Psoas muscle (tissue), 8 donors: ENCODE measurements around the gene TULP4. TPM values are rescaled to one million over a fixed set of nuclear protein-coding genes. Genes with fewer than 3 reads are reported as not detected.

Source experiments
- ATAC-seq, 4 donors: fragments of 200-7000 bp; cut with Tn5 transposase; one replicate each; pipeline ENCODE4 v1.9.1; 2020; ENCODE audit warnings: moderate library complexity in 3 of 4, mild to moderate bottlenecking in 2 of 4
- DNase-seq, 2 donors: peaks; one replicate each; pipeline ENCODE4 v3.0.0-alpha.2; 2020
- H3K27ac ChIP-seq: fragments of 200-600 bp; one replicate; pipeline ENCODE4 v1.8.0; 2022
- H3K27me3 ChIP-seq, 3 donors: fragments of 200-600 bp in 1 of 3; one replicate each; pipeline versions ENCODE4 v1.6.1 to v1.8.0; 2013 to 2022; ENCODE audit warnings: low read length in 2 of 3, mild to moderate bottlenecking in 2 of 3, moderate library complexity in 1 of 3; ENCODE audit not compliant: insufficient read depth in 3 of 3
- H3K36me3 ChIP-seq, 2 donors: fragments of 200-600 bp in 1 of 2; one replicate each; pipeline versions ENCODE4 v1.6.1 to v1.8.0; 2013 to 2022; ENCODE audit warnings: low read depth in 1 of 2, mild to moderate bottlenecking in 1 of 2, moderate library complexity in 1 of 2; ENCODE audit not compliant: insufficient read depth in 1 of 2
- H3K4me1 ChIP-seq: fragments of 200-600 bp; one replicate; pipeline ENCODE4 v1.8.0; 2022
- H3K4me3 ChIP-seq: fragments of 200-600 bp; one replicate; pipeline ENCODE4 v1.8.0; 2022; ENCODE audit warnings: mild to moderate bottlenecking
- H3K9me3 ChIP-seq: fragments of 200-600 bp; one replicate; pipeline ENCODE4 v1.8.0; 2022
- WGBS, 3 donors: extraction: QIAGEN DNeasy Blood & Tissue Kit; methylation state at CpG; one replicate each; pipeline versions ENCODE4 v1.1.6 to v1.1.7; 2013; 5-methylcytosine and 5-hydroxymethylcytosine counted together
- intact Hi-C, 2 donors: fragments of 100-400 bp; cut with DNase I; formaldehyde crosslinking; loops; one replicate each; pipeline versions ENCODE4 v1.11.0 to v1.14.2; 2022
- polyA plus RNA-seq, 3 donors: library from polyadenylated mRNA; stranded (reverse); fragments of 200-250 nt; gene quantifications; one replicate each; pipeline ENCODE4 v1.2.3, GENCODE V29; 2013
- total RNA-seq, 4 donors: library from RNA; stranded (reverse); fragmentation: NEBNext Ultra II Directional in 2 of 4; extraction: Animal tissue kit (Norgen Biotek cat#: 25700) in 2 of 4; gene quantifications; one replicate each; pipeline versions ENCODE4 v1.2.1 to v1.2.4, GENCODE V29; 2021 to 2023
- TF ChIP-seq, protein P1 (sequence below): fragments of 200-600 bp; IDR thresholded peaks from one replicate; pipeline ENCODE4 v1.8.0; 2022; ENCODE audit warnings: antibody characterized with exemption
- donor health status: healthy with polysubstance abuse.
- donor health status: DM: no; HTN: no; CAD: no; lungs with moderate emphysema.
- donor health status: Bipolar disorder and iron deficiency.
- donor health status: healthy.
- donor health status: DM: yes; HTN: yes; CAD: no.
- donor health status: DM: no; HTN: no; CAD: no.
- donor health status: DM: no; HTN: no; CAD: no.
- donor health status: DM: yes; HTN: yes; CAD: no.

Gene TULP4
- total and polyA plus RNA-seq, 7 donors = 2.2 to 103 (median 63.2) TPM

DNA sequence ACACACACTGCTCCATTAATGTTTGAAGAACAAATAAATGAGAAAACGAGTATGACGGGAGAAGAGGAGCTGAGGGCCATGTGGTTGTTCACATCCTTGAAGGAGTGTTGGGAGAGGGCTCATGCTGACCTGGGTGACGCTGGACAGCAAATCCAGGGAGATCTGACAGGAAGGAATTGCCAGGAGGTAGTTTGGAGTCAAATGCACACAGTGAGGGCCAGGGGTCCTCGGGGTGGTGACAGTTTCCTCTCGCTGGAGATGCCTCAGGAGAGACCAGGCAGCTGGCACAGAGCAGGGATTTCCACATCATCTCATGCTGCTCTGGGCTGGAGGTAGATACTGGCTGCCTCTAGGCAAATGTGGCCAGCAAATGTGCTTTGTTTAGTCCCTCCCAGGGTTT lies 245.7 kb downstream of the TULP4 start:
- H3K36me3 ChIP-seq = no peaks in the 10 kb centered on the region
- H3K4me3 ChIP-seq = no peak overlapping the region
- H3K27me3 ChIP-seq = no peaks in the 10 kb centered on the region
- DNase-seq = no peak
- 57 to 68% (median 67%) methylated on average over 5 of the region's 5 CpGs for WGBS, 3 donors
- intact Hi-C loops = no loop called here
- TF ChIP-seq, protein P1, sequence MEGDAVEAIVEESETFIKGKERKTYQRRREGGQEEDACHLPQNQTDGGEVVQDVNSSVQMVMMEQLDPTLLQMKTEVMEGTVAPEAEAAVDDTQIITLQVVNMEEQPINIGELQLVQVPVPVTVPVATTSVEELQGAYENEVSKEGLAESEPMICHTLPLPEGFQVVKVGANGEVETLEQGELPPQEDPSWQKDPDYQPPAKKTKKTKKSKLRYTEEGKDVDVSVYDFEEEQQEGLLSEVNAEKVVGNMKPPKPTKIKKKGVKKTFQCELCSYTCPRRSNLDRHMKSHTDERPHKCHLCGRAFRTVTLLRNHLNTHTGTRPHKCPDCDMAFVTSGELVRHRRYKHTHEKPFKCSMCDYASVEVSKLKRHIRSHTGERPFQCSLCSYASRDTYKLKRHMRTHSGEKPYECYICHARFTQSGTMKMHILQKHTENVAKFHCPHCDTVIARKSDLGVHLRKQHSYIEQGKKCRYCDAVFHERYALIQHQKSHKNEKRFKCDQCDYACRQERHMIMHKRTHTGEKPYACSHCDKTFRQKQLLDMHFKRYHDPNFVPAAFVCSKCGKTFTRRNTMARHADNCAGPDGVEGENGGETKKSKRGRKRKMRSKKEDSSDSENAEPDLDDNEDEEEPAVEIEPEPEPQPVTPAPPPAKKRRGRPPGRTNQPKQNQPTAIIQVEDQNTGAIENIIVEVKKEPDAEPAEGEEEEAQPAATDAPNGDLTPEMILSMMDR = no peak
- H3K9me3 ChIP-seq = no peaks in the 10 kb centered on the region
- no peak for ATAC-seq
- H3K4me1 ChIP-seq = peaks cover 19% of the 10 kb centered on the region
- H3K27ac ChIP-seq = no peak overlapping the region

DNA sequence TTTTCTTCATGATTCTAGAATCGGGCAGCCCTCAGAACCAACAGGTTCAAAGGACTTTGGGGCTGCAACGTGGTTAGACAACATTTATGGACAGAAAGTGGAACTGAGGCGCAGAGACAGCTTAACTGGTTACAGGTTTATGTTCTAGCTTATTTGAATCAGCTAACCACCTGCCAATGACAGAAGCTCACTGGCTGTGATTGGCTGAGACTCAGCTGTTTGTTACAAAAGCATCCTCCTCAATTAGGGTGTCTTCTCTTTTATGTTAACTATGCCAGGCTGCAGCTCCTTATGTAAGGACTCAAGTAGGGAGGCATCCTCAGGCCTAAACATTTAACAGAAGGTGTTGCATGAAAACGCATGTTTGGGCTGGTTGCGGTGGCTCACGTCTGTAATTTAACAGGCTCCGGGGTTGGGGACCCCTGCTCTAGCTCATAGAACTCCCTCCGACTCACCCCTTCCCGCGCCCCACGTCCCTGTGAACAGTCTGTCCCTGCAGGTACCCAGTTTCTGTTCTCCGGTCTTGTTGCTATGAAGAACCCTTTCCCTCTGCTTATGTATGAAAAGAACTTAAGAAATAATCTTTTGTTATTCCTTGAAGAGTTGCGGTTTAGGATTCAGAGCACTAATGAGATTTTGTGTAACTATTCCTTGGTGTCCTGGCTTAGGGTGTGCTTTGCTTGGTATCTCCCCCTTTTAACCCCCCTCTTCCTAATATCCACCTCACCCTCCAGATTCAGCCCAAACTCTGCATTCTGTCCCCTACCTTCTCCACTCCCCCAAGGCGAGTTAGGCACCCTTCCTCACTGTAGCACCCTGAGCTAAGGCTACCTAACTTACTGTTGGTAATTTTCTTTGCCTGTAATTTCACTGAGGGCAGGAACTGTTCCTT lies 246.4 kb downstream of the TULP4 start:
- Histone ChIP-seq H3K36me3 (no peaks in the 10 kb centered on the region), H3K27me3 (no peaks in the 10 kb centered on the region), H3K4me1 (peaks cover 19% of the 10 kb centered on the region), H3K27ac (no peak overlapping the region), H3K4me3 (no peak overlapping the region), H3K9me3 (no peaks in the 10 kb centered on the region)
- TF ChIP-seq, protein P1 = no peak
- ATAC-seq = no peak
- WGBS, 3 donors = 93% methylated on average over 14 of the region's 14 CpGs
- intact Hi-C loops = no loop called here
- no peak for DNase-seq

DNA sequence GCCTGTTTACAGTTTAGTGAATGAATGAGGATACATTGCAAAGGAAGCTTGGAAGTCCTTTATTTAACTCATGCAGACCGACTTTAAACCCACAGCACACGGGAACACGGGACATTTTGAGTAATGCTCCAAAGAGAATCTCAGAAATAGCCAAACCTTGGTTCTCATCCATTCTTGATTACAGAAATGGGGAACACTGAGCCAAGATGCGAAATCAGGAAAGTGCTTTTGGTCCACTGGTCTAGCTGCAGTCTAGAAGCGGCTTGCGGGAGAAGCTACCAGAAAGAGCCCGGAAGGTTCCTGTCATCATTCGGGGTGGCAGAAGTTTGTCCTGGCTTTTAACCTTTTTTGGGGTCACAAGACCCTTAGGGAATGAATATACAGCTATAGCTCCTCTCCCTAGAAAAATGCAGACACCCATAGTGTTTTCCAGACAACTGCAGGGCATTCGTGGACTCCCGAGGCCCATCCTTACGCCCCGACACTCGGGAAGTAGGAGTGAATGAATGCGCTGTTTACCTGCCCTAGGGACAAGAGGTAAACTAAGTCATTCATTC lies 247.2 kb downstream of the TULP4 start:
- intact Hi-C loops = no loop called here
- no peak for DNase-seq
- no peaks in the 10 kb centered on the region for H3K27me3 ChIP-seq
- H3K4me1 ChIP-seq = peaks cover 19% of the 10 kb centered on the region
- TF ChIP-seq, protein P1 = no peak
- no peak for ATAC-seq
- H3K4me3 ChIP-seq = peak overlapping the region; percentile 95
- H3K27ac ChIP-seq = peak overlapping the region; percentile 85
- 35 to 43% (median 36%) methylated on average over 14 of the region's 14 CpGs for WGBS, 3 donors
- H3K36me3 ChIP-seq = no peaks in the 10 kb centered on the region
- no peaks in the 10 kb centered on the region for H3K9me3 ChIP-seq

DNA sequence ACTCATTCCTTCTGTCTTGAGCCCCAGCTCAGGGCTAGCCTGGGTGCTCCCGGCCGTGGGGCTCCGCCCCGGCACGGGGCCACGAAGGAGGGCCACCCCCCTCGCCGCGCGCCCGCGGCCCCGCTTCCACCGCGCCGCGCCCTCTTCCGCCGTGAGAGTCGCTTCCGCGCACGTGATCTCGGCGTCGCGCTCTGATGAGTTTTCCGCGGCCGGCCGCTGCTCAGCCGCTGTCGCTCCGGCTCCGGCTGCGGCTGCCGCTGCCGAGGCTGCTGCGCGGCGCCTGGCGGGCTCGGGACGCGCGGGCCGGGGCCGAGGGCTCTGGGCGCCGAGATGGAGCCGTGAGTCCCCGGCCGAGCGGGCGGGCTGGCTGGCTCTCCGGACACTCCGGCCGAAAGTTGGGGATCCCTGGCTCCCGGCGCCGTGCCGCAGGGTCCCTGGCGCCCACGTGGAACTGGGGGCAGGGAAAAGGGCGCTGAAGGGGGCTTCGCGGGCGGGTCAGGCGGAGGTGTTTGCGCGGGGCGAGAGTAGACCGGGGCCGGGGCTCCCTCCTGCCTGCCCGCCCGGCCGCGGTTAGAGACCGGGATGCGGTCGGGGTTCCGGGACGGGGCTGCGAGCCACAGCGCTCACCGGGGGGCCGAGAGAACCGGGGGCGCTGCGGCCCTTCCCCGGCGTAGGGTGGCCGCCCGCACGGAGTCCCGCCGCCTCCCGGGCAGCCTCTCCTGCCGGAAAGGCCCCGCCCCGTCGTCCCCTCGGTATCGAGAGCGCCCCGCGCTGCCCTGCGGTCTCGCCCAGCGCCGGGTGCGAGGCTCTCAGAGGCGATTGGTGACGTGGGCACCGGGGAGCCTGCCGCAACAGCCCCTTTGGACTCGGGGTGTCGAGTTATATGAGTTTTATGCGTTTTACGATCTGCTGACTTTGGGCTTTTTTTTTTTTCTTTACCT lies 247.9 kb downstream of the TULP4 start, which contains the start of gene TMEM181:
TSS of gene TMEM181 (plus strand) at position 197 of the 941 bp plus-strand sequence. CDS start at position 331, 134 bp downstream.
- Histone ChIP-seq H3K27me3 (no peaks in the 10 kb centered on the region), H3K27ac (peak within 1 kb of the TSS; percentile 85), H3K4me3 (peak within 1 kb of the TSS; percentile 95), H3K36me3 (no peaks in the 10 kb centered on the region), H3K4me1 (peaks cover 19% of the 10 kb centered on the region), H3K9me3 (no peaks in the 10 kb centered on the region)
- DNase-seq = peak; percentile 89 to 93
- 0% methylated on average over 89 to 119 of the region's 120 CpGs for WGBS, 3 donors
- intact Hi-C loops = no loop called here
- peak; percentile 91 to 95 (median 94) for ATAC-seq
- TF ChIP-seq, protein P1 = no peak
